LHCN-M2 (cell line): ENCODE data around the gene CEP43. TPM values are rescaled to one million over a fixed set of nuclear protein-coding genes. Genes with fewer than 3 reads are reported as not detected.

Experiments used
- DNase-seq: peaks from one replicate; pipeline ENCODE4 v3.0.0-alpha.2; 2012; ENCODE audit warnings: low read depth
- polyA plus RNA-seq: library from polyadenylated mRNA; unstranded; fragments of >200 nt; gene quantifications from one replicate; pipeline ENCODE4 v1.2.1, GENCODE V29; 2012; ENCODE audit warnings: missing spikeins
- total RNA-seq: library from RNA; depleted of rRNA; stranded (reverse); fragments of >200 nt; gene quantifications from 2 replicates; pipeline ENCODE4 v1.2.3, GENCODE V29; 2014; rRNA removed

CEP43 gene, protein sequence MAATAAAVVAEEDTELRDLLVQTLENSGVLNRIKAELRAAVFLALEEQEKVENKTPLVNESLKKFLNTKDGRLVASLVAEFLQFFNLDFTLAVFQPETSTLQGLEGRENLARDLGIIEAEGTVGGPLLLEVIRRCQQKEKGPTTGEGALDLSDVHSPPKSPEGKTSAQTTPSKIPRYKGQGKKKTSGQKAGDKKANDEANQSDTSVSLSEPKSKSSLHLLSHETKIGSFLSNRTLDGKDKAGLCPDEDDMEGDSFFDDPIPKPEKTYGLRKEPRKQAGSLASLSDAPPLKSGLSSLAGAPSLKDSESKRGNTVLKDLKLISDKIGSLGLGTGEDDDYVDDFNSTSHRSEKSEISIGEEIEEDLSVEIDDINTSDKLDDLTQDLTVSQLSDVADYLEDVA
- 24.2 and 24.7 TPM in 2 replicates for total RNA-seq
- polyA plus RNA-seq = 8.6 TPM

DNA sequence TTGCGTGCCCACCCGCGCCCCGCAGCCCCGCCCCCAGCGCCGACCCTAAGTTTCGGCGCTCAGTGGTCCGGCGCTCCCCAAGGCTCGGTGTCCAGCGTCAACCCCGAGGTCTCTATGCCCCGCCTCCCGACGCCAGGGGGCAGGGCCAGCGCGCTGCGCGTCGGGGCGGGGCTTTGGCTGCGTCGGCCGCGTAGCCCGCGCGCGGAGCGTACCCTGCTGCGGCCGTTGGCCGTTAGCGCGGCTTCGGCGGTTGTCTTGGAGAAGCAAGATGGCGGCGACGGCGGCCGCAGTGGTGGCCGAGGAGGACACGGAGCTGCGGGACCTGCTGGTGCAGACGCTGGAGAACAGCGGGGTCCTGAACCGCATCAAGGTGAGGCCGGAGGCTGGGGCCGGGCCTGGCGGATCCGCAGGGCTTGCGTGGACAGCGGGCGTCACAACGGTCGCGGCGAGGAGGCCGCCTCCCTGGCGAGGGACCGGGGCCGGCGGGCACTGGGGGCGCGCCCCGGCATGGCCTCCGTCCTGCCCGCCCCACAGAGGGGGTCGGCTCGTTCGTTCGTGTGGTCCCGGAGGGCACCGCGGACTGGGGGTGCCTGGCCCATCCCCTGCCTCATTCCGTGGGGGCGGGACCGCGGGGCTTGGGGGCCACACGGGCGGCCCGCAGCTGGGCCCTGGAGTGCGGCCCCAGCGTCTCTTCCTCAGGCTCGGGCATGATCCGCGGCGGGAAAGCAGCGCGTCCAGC, at the start of gene CEP43:
CEP43 (plus strand) TSS at position 253 of the 739 bp plus-strand sequence; CDS start at position 269, 16 bp downstream.
- peak; percentile 95 for DNase-seq

DNA sequence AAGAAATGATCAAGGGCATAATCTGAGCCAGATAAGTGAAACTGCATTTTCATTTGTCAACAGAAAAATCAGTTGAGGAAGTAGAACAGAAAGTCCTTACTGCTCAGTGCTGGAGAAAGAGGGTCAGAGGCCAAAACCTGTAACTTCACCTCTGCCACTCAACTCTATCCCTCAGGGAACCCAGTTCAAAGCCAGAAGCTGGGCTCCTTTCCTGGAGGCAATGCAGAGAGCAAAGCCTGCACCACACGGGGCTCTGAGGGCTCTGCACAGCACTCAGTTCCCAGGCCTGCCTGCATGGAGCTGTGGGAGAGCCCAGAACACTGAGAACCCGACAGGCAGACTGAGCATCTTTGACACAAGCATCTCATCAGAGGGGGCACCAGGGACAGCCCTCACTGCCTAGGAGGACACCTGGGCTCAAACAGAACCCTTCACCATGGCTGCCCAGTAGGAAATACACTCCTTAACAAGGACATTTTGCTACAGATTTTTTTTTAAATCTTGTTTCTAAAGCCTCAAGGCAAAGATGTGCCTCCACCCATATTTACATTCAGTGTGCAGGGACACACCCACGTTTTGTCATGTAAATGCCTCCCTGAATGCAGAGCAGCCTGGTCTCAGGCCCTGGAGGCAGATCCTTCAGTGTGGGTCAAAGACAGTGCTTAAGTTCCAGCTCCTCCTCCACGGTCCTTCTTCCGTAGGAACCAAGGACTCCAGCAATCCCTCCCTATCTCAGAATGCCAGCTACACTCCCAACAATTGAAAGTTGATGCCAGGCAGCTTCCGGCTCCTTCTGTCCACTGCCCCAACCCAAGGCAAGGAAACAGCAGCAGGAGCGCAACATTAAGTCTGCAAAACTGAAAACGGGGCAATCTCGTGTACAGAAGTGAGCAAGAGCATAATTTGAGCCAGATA, 49.4 kb upstream of the CEP43 start:
- no peak for DNase-seq

DNA sequence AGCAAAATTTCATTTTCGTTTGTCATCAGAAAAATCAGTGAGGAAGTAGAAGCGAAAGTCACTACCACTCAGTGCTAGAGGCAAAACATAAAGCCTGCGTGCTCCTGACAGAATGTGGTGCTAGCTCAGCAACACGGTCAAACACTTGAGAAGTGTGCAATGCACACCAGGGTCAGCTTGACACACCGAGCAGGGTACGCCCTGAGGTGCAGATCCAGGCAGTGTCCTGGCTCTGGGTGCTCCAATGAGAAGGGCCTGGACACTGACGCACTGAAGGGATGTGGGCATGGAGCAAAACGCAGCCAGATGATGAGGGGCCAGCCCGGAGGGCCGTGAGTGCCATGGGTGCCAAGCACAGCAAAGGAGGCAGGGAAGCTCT, 48.8 kb upstream of the CEP43 start:
- no peak for DNase-seq

DNA sequence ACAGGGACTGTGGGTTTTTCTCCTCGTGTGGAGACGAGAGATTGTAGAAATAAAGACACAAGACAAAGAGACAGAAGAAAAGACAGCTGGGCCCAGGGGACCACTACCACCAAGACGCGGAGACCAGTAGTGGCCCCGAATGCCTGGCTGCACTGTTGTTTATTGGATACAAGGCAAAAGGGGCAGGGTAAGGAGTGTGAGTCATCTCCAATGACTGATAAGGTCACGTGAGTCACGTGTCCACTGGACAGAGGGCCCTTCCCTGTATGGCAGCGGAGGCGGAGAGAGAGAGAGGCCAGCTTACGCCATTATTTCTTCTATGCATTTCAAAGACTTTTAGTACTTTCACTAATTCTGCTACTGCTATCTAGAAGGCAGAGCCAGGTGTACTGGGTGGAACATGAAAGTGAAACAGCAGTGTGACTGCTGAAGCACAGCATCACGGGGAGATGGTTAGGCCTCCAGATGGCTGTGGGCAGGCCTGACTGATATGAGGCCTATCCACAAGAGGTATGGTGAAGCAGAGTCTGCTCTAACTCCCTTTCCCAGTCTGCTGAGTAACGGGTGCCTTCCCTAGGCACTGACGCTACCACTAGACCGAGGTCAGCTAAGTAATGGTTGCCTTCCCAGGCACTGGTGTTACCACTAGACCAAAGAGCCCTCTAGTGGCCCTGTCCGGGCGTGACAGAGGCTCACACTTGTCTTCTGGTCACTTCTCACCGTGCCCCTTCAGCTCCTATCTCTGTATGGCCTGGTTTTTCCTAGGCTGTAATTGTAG, 48.1 kb upstream of the CEP43 start:
- DNase-seq = peak; percentile 52

DNA sequence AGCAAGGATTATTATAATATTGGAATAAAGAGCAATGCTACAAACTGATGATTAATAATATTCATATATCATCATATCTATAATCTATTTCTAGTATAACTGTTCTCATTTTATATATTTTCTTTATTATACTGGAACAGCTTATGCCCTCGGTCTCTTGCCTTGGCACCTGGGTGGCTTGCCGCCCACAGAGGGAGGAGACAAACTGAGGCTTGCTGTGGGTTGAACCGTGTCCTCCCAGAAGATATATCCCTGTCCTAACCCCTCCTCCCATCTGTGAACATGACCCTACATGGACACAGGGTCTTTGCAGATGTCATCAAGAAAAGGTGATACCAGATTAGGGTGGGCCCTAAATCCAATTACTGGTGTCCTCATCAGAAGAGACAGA, 47.5 kb upstream of the CEP43 start:
- DNase-seq = no peak

DNA sequence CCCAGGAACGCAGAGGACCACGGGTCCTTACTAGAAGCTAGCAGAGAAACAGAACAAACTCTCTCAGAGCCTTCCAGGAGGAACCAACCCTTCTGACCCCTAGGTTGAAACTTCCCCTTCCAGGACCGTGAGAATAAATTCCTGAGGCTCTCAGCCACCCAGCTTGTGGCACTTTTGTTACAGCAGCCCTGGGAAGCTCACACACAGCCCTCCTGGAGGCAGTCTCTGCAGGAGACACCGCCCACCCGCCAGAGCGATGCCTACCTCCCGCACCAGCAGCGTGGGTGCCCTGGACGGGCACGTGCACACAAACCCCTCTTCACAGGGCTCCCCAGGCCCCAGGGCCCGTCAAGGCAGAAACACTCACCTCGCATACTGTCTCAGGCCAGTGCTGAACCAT, 47.1 kb upstream of the CEP43 start:
- DNase-seq = no peak

DNA sequence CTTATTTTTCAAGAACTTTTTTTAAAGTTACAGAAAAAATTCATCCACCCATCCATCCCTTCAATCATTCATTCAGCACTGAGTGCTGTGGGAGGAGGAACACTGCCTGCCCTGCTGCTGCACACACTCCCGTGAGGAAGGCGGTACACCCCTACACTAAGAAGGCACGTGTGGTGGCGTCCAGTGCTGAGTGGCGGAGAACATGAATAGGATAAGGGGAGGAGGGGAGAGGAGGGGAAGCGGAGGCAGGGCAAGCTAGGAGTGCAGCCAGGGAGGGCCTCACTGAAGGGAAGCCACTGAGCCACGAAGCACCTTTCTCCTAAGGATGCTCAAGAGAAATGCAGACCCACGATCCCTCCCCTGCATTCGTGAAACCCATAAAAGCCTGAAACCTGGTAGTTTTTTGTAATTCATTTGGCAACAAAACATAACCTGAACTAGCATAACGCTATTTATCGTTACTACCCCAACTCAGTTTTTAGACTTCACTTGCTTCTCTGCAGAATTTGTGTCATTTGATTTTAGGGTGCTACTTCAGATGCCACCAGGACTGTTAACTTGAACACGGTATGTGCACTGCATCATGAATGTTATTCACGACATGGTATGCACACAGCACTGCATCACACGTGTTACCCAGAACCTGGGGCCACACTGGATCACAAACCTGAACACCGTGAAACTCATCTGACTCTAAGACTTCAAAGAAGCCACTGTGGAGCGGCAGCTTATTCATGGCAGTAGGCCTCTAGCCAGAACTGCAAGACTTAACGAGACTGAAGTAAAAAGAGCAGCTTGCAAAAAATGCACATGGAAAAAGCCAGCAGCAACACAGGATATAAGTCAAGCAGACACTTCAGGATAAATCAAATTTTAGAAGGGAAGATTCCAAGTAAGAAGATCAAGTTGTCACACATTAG, 46.4 kb upstream of the CEP43 start:
- no peak for DNase-seq

DNA sequence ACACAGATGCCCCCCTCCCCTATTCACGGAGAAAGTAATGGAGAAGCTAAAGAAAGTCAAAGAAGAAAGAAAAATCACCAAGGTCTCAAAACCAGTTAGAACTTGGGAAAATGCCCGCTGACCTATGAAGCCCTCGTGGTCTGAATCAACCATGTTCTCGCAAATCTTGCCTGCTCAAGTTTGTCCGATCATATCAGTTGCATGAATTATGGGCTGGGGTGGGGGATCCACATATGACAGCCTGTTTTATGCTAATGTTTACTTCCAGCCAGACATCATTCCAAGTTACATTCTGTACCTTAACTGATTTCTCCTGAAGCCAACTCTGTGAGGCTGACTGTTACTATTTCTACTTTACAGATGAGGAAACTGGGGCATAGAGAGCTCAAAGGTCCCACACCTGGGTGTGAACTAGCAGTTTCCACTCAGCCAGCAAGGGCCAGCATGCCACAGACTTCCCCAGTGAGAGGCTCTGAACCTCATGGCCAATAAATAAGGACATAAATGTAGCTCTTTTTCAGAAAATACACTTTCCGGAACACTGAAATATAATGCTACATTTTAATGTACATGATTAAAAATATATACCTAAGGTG, 45.0 kb upstream of the CEP43 start:
- no peak for DNase-seq

DNA sequence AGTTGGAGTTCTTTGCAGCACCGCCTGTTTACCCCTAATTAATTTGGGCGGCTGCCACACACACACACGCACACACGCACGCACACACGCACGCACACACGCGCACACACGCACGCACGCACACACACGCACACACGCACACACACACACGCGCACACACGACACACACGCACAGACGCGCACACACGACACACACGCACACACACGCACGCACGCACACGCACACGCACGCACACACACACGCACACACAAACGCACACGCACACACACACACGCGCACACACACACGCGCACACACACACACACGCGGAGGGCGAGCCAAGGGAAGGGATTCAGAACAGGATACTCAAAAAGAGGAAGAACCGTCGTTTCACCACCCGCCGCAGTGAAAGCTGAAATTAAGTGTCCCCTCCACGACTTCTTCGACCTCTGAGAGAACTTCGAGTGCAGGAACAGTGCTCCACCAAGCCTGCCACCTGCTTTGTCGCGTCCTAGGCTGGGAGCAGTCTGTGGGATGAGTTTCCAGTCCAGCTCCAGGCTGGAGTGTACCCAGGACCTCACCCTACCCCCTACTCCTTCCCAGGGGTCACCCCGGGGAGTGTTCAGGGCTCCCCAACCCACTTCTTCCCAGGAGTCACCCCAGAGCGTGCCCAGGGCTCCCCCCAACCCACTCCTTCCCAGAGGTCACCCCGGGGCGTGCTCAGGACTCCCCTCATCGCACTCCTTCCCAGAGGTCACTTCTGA, 43.9 kb upstream of the CEP43 start:
- peak; percentile 15 for DNase-seq

DNA sequence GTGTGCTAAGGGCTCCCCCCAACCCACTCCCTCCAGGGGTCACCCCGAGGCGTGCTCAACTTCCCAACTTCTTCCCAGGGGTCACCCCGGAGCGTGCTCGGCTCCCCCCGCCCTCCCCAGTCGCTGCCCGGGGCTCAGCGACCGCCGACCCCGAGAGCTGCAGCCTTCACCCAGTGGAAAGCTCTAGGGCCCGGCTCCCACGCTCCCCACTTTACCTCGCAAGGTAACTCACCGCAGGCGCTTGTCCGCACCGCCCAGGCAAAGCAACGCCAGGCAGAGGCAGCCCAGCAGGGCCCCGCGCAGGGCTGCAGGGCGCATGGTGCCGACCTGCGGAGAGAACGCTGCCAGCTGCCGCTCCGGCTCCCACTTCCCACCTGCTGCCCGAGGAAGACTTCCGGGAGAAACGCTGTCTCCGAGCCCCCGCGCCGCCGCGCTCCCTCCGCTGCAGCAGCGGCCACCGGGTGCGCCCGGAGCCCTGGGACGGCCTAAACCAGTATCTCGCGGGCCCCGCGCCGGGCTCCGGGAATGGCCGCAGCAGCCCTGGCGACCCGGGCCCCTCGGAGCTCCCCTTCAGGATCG, 43.2 kb upstream of the CEP43 start:
- DNase-seq = no peak

DNA sequence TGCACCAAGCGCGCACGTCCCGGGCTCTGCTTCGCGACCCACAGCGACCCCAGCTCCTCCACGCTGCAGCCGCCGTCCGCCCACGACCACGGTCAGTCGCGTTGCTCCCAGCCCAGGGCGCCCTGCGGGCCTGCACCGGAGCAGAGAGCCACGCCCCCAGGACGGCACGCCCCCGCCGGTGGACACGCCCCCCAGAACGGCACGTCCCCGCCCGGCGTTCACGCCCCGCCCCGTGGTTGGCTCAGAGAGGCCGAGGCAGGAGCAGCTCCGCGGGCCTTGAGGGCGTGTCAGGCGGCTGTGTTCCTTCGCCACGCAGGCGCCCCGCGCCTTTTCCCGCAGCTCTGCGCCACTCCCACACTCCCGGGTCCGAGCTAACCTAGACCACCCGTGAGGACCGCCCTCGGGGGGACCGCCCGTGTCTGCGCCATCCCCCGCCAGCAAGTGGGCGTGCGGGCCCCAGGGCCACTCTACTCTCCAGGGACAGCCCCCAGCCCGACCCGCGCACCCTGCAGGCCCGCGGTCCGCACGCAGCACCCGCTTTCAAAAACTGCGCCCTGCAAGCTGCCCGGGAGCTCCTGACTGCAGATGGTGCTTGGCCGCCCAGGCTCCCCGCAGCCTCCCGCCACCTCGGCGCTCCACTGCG, 42.6 kb upstream of the CEP43 start, which contains the start of gene RNASET2:
RNASET2 (minus strand) TSS at position 107 of the 643 bp plus-strand sequence. CDS start 368 bp downstream, outside the sequence.
- DNase-seq = peak; percentile 82

DNA sequence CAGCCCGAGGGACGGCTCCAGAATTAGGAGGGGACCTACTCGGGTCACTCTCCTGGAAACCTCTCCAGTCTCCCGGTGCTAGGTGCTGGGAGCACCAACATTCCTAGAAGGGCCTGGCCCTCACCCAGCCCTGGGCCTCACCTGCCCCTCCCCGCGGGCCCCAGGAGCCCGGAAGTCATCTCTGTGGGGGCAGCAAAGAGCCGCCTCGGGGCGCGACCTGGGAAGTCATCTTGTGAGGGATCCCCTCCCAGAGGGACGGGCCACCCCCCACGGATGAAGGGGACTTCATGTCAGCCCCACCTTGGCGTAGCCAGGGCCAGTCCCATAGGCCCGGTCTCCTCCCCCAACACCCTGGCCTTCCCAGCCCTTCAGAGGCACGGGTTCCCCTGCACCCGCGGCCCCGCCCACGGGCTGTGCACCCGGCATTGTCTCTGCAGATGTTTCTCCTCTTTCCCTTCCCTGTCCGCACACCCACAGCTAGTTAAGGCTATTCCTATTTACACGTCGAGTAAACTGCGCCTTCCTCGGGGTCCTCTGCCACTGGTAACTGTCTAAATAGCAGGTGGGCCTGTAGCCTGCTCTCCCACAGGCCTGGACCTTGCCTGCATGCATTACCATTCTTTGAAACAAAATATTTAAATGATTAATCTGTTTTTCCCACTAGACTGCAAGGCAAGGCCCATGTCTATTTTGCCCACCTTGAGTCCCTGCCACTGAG, 42.0 kb upstream of the CEP43 start:
- DNase-seq = no peak

DNA sequence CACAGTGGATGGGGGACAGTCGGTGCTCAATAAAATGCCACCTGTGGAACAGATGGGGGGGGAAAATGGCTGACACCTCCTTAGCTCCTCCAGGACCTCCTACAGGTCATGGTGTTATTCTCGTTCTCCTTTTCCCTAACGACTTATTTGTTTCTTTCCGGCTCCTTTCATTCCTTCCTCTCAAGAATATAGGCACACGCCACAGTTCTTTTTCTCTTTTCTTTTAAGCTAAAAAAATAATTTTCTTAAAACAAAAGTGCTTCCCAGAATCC, 41.5 kb upstream of the CEP43 start:
- no peak for DNase-seq

DNA sequence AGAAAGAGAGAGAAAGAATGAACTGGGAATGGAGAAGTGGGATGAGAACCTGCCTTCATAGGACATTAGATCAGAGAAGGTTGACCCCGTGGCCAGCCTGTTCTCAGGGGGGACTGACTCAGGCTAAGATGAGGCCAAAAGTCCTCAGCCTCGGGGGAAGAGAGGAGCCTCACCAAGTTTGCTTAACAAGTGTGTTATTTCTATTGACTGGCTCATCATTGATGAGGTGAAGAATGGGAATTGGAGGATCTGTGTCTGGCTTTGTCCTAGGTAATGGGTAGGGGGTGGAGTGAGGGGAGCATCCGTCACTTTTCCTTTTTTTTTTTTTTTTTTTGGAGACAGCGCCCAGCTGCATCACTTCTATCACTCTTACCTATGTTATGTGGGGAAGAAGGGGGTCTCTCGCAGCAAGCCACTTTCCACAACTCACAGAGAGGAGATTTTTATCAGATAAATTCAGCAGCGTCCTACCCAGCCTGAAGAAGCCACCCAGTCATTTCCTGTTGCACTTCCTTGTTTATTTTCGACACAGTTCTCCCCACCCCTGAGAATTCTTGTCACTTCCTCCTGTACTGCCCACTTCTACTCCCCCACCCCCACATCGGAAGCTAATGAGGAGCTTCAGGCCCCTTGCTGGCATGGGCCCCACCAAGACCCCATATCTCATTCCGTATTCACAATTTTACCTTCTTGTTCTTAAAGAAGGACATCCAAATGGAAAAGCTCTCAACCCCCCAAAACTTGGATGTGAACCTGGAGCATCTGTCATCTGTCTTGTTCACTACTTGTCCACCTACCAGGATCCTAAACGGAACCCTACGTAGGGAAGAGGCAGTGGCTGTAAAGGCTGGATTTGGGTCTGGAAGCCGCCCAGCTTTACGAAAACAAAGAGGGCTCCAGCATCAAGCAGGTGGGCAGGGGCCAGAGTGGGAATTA, 40.0 kb upstream of the CEP43 start:
- DNase-seq = no peak

DNA sequence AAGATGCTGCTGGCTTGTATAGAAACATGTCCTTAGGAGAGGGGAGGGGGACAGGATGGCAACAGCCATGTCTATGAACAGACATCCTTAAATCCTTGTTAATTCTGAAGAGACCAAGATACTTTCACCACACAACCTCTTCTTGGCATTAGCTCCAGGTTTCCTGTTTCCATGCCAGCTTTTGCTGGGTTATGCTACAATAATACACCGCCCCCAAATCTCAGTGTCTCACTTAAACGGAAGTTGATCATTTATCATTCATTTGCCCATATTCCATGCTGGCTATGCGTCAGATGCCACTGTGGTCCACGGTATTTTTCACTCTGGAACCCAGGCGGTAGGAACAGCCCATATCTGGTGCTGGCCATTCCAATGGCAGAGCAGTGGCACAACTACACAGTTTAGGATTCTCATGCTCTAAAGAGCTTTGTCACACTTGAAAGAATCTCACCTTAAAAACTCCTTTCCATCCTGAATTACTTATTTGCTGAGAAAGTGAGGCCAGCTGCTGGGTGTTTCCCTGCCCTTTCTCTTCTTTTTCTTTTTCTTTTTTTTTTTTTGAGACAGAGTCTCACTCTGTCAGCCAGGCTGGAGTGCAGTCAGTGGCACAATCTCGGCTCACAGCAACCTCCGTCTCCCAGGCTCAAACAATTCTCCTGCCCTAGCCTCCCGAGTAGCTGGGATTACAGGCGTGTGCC, 39.1 kb upstream of the CEP43 start:
- no peak for DNase-seq

DNA sequence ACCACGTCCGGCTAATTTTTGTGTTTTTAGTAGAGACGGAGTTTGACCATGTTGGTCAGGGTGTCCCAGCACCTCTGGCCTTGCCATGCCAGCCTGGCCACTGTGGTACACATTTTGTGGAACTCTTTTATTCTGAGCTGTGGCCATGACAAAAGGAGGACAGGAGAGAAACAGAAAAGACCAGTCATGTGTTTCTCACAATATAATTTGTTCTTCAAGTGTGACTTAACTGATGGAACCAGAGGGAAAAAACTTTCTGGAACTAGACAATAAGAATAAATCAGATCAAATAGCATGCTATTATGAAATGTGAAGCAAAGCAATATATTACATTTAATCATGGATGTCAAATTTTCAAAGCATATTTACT, 38.6 kb upstream of the CEP43 start:
- DNase-seq = no peak
